GM21390 (cell line): ENCODE results near the gene C8G.

Experiments used
- ATAC-seq: cut with Tn5 transposase; IDR thresholded peaks from one replicate; pipeline ENCODE4 v1.9.1; 2021; ENCODE audit not compliant: unreplicated experiment

C8G gene

GRCh38 chr9:136964833-136965422 lies 19.9 kb downstream of the C8G start:
- no peak for ATAC-seq

GRCh38 chr9:136965771-136966484 lies 20.9 kb downstream of the C8G start:
- no peak for ATAC-seq

- no peak for ATAC-seq
Observed at GRCh38 chr9:136968333-136969127, 23.5 kb downstream of the C8G start.

DNA sequence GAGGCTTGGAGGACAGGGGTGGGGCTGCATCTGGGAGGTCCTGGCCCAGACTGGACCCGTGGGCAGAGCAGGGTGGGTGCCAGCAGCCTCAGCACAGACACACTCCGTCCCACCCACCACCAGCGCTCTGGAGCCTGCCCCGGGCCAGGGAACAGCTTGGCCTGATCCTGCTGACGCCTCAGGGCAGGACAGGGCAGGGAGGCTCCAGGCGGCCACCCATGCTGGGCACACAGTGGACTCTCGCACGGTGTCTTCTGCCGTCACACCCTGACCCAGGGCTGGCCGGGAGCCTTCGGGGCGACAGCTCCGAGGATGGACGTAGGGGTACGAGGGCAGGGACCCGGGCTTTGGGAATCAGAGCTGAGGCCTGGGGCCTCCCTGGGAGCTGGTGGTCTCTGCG lies 24.1 kb downstream of the C8G start:
- ATAC-seq, result no peak

DNA sequence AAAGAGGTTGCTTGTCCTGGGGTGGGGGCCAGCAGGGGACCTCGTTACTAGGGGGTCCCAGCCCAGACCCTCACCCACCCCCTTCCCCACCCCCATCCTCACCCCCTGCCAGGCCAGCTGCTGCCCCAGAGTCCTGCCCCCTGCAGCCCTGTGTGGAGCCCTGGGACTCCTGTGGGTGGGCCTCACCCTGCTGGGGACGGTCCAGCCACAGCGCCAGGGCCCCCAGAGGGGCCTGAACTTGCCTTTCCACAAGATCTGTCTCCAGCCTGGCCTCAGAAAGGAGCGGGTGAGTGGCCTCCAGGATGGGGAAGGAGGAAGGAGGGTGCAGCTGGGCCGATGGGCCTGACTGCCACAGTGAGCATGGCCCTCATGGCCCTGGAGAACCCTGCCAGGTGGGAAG lies 24.7 kb downstream of the C8G start:
- no peak for ATAC-seq

DNA sequence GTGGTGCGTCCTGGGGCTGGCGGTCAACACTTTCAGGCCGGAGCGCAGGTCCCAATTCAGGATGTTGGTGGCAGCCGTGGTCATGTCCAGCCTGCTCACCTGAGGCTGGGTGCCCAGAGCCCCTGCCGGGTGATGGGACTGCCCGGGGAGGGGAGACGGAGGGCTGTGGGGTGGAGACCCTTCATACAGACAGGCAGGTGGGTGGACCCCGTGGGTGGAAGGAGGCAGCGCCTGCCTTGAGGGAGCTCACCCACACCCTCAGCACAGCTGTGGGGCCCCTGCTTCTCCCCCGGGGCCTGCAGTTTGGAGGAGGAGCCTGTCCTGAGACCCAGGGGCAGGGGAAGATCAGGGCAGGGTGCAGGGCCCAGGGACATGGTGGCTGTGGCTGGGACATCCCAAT lies 25.3 kb downstream of the C8G start:
- ATAC-seq, result no peak

DNA sequence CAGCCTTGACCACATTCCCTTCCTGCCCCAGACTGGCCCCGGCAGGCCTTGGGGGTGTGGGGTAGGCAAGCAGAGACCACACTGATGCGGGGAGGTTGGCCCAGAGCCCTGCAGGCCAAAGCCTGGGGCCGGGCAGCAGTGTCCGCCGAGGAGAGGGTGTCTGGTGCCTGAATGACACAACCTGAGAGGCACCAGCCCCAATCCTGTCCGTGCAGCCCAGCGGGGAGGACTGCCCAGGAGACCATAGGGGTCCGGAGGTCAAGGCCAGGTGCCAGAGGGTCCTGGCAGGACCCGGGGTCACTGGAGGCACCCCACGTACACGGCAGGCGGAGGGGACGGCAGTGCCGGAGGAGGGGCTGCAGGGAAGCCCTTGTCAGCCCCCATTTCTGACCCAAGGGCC lies 26.7 kb downstream of the C8G start:
- ATAC-seq, result no peak

DNA sequence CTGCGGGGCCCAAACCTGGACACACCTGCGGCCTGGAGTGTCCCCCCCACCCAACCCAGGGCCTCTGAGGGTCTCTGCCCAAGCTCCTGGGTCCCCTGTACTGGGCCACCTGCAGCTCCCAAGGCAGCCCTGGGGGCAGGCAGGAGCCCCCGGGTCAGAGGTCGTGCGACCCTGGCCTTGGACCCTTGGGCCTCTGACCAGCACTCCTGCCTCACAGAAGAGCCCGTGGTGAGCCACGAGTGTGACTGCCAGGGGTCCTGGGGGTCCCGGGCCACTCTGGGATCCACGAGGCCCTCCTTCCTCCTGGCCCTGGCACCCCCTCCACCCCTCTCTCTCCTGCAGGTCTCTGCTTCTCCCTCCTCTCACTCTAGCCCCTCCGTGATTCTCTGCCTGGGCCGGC lies 27.3 kb downstream of the C8G start:
- ATAC-seq, result no peak

- no peak for ATAC-seq
Observed at GRCh38 chr9:136972743-136973142, 27.7 kb downstream of the C8G start.

GRCh38 chr9:136973618-136974617 lies 28.9 kb downstream of the C8G start:
- ATAC-seq, result no peak

GRCh38 chr9:136974817-136975535 lies 29.9 kb downstream of the C8G start:
- ATAC-seq, result no peak

DNA sequence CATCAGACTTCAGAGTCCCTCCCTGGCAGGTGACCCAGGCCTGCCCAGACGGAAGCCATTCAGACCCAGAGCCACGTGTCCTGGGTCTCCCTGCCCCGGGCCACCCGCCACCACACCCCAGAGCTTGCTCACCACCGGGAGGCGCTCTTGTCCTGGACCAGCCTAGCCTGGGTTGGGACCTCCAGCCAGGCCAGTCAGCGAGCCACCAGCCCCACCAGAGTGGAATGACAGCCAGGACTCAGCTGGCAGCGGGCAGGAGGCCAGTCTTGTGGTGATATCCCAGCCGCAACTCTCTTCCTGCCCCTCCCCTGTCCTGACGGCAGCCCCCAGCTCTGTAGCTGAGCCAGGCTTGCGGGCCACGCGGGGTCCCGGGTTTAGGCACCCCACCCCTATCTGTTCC lies 30.6 kb downstream of the C8G start:
- no peak for ATAC-seq

DNA sequence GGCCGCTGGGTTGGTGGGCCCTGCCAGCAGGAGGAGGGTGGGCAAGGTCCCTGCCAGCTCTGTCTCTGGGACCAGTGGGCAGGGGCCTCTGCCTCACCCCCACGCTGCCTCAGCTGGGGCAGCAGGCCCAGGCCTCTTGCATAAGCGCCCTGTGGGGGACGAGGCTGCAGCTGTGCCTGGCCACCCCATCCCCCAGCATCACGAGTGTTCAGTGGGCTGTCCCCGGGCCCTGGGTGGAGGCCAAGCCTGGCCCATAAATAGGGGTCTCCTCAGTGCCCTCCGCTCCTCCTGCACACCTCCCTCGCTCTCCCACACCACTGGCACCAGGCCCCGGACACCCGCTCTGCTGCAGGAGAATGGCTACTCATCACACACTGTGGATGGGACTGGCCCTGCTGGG lies 32.2 kb downstream of the C8G start, which contains the start of gene PTGDS:
Gene PTGDS, plus strand, starts transcription at position 282 of the 400 bp plus-strand sequence. Its CDS starts 75 bp downstream, at position 357.
- ATAC-seq, result no peak

GRCh38 chr9:136977649-136978072 lies 32.6 kb downstream of the C8G start:
- ATAC-seq, result no peak

DNA sequence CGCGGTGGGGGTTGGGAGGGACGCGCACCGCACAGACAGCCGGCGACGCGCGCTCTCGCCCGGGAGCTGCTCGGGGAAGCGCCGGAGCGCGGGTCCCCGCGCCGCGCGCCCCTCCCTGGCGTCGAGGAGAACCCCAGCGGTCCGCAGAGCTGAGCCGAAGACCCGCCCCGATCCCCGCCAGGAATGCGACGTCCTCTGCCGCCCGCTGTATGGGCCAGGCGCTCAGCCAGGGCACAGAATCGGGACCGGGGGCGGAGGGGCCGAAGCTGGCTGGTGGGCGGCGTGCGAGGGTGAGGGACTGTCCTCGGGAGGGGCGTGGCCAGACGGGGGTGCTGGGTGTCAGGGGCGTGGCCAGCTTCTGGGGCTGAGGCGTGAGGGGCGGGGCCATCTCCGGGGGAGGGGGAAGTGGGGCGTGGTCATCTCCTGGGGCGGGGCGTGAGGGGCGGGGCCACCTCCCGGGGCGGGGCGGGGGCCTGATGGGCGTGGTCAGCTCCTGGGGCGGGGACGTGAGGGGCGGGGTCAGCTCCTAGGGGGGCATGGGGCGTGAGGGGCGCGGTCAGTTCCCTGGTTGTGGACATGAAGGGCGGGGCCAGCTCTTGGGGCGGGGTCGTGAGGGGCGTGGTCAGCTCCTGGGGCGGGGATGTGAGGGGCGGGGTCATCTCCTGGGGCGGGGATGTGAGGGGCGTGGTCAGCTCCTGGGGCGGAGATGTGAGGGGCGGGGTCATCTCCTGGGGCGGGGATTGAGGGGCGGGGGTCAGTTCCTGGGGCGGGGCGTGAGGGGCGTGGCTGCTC lies 33.2 kb downstream of the C8G start:
- no peak for ATAC-seq

DNA sequence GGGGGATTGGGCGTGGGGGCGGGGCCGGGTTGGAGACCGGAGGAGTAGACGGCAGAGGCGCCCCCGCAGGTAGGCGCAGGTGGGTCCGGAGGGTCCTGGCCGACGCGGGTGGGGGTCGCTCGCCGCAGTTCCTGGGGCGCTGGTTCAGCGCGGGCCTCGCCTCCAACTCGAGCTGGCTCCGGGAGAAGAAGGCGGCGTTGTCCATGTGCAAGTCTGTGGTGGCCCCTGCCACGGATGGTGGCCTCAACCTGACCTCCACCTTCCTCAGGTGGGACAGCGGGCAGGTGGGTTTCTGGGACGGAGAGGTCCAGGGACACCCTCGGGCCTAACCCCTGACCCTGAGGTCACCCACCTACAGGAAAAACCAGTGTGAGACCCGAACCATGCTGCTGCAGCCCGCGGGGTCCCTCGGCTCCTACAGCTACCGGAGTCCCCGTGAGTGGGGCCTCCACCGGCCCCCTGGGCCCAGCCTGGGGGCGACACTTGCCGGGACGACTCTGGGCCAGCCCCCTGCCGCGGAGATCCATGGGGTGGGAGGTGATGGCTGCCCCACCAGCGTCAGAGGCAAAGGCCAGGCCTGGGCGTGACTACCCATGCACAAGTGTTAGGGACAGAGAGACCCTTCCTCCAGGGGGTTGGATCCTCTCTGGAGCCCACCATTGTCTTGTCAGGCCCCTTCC lies 34.0 kb downstream of the C8G start:
- ATAC-seq, result no peak

- no peak for ATAC-seq
Observed at GRCh38 chr9:136979769-136980587, 34.9 kb downstream of the C8G start.
